ENCODE results near the gene GNA12.
"Not testable (repeated sequence)": the region's sequence is repeated elsewhere in the genome, so short reads cannot be mapped to it uniquely, and the experiment has no call there.

The GNA12 gene

GRCh38 chr7:2774935-2775334, 69.2 kb downstream of the GNA12 start:
- no peak for DNase-seq

GRCh38 chr7:2774280-2774679, 69.8 kb downstream of the GNA12 start:
- DNase-seq: no peak

DNA sequence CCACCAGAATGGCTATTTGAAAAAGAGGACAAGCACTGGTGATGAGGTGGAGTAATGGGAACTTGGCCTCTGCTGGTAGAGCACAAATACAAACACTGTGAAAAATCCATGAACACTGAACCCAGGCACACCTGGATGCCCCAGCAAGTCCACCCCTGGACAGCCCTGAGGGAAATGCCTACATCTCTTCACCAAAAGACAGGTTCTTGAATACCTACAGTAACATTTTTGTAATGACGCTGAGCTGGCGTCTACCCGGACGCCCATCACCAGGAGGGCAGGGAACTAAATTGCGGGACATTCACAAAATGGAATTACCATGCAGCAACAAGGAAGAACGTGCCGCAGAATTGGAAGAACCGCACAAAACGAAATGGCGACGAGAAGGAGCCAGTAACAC, 70.5 kb downstream of the GNA12 start:
- DNase-seq: no peak

- peak in 1 of 2 donors; percentile 96 for DNase-seq
Observed at GRCh38 chr7:2771274-2771731, 72.8 kb downstream of the GNA12 start.

DNA sequence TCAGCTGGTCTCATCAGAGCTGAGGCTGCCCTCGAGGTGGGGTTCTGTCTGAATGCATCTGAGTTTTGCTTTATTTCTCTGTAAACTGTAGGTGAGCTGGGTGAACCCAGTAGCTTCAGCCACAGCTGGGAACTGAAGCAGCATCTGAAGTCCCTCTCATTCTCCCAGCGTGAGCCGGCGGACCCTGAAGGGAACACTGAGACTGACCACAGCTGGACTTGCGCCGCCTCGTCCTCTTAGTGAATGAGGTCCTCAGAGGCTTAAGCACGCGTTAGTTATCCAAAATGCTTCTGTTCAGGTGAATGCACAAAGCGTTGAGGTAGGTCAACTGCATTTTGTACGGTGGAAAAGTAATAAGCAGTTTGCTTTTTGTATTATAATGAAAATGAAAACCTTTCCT, 79.5 kb downstream of the GNA12 start:
- DNase-seq: no peak

DNA sequence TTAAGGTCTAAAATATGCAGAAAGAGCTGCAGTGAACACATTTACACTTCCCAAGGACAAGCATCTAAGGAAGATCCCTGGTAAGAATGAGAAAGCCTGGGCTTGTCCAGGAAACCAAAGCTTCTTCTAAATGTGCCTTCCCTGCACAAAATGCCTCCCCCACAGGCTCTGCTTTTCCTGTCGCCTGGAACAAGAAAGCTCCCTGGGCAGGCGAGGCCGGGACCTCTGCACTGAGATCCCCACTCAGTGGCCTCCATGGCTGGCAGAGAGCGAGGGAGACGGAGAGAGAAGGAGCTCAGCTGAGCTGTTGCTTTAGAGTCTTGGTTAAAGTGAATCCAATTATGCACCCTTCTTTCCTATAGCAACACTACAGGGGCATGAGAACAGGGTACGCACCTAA, 80.5 kb downstream of the GNA12 start:
- no peak for DNase-seq

DNA sequence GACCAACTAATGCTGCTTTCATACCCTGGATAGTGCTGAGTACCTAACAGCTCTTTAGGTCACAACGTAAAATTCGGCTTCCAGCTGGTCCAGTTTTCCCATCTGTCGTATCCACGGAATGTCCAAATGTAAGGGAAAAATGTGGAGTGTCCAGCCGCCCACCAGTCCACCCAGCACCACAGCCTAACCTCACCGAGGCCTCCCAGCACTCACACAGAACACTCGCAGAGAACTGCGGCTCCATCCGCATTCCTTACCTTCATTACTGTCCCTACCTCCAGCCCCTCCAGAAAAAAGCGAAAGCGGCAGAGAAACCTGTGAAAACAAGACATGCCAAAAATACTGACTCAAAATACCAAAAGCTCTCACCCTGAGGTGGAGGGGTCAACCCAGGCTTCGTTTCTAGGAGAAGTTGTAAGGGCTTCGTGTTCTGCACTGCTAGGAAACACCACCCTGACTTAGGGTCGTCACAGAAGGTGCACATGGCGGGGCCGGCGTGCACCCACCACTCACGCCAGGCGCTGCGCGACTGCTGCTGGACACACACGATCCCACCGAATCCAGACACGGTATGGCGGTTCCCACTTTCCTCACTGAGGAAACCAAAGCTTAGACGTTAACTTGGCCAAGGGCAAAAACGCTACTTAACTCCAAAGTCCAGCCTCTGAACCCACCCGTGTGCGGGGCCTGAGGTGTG, 82.2 kb downstream of the GNA12 start:
- DNase-seq: no peak

GRCh38 chr7:2761131-2761624, 82.9 kb downstream of the GNA12 start:
- DNase-seq: no peak

DNA sequence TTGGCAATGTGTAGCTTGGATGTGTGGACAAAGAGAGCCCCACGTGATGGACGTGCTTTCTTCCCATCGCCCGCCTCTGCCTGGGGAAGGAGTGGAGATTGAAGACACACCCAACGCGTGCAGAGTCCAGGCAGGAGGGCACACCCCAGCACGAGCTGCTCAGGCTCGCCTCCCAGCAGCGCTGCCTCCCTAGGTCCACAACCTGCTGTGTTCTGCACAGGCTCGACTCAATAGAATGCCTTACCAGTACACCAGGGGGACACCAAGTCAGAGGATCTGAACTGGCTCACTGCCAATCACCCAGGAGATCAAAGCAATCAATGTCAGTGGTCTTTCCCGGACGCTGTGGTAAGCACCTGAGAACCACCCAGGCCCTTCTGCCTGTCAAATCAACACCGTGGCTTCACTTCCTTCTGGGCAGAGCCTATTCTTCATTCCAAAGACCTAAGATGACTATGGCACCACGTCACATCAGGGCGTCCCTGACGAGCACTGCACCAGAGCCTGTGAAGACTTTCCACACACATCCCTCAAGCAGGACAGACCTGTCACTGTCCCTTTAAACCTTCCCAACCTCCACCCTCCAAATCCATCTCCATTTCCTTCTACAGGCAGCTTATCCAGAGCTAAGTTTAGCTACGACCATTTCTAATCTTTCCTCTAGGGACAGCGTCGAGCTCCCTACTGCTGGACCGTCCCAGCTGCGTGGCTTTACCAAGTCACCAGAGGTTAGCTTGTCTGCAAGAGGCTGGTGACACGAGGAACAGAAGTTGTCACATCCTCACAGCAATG, 83.8 kb downstream of the GNA12 start:
- peak in 1 of 2 donors; percentile 39 for DNase-seq

GRCh38 chr7:2759736-2760097, 84.4 kb downstream of the GNA12 start:
- no peak for DNase-seq

- no peak for DNase-seq
Observed at GRCh38 chr7:2758673-2759616, 85.2 kb downstream of the GNA12 start.

GRCh38 chr7:2757904-2758672, 86.0 kb downstream of the GNA12 start:
- peak; percentile 46 to 95 for DNase-seq

DNA sequence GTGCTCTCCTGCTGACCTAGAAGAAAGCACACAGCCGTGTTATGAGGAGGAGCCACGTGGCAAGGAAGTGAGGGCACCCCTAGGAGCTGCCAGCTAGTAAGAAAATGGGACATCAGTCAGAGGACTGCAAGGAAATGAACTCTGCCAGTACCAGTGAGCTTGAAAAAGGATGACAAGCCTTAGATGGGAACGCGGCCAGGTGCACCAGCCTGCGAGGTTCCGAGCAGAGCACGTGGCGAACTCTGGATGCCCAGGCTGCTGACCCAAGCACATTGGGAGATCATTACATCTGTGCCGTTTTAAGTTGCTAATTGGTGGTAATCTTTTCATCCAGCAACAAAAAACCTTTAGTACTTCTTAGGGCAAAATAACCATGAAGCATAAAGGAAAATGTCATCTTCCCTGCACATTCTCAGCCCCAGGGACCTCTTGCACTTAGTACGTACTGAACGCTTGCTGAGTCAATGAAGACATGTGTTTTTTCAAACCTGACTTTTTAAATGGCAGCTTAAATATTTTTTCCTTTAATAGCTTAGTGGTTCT, 86.7 kb downstream of the GNA12 start:
- DNase-seq: no peak

- no peak for DNase-seq
Observed at GRCh38 chr7:2755531-2755930, 88.6 kb downstream of the GNA12 start.

GRCh38 chr7:2754912-2755311, 89.2 kb downstream of the GNA12 start:
- DNase-seq: no peak

DNA sequence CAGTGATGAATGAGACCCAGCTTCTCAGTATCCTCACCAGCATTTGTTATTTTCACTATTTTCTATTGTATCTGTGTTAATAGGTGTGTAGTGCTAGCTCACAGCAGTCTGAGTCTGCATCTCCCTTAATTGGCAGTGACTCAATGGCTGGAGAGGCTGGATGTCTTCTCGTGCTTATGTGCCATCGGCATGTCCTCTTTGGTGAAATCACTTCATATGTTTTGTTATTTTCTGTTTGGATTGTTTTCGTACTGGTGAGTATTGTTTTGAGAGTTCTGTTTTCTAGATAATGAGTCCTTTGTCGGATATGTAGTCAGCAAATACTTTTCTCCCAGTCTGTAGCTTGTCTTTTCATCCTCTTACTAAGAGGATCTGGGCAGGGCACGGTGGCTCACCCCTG, 90.0 kb downstream of the GNA12 start:
- no peak for DNase-seq

- DNase-seq: no peak
Observed at GRCh38 chr7:2753148-2753547, 91.0 kb downstream of the GNA12 start.

- no peak for DNase-seq
Observed at GRCh38 chr7:2751086-2751485, 93.0 kb downstream of the GNA12 start.

- DNase-seq: no peak
Observed at GRCh38 chr7:2750004-2750407, 94.1 kb downstream of the GNA12 start.

- not testable (repeated sequence) for DNase-seq
Observed at GRCh38 chr7:2748684-2749083, 95.4 kb downstream of the GNA12 start.

DNA sequence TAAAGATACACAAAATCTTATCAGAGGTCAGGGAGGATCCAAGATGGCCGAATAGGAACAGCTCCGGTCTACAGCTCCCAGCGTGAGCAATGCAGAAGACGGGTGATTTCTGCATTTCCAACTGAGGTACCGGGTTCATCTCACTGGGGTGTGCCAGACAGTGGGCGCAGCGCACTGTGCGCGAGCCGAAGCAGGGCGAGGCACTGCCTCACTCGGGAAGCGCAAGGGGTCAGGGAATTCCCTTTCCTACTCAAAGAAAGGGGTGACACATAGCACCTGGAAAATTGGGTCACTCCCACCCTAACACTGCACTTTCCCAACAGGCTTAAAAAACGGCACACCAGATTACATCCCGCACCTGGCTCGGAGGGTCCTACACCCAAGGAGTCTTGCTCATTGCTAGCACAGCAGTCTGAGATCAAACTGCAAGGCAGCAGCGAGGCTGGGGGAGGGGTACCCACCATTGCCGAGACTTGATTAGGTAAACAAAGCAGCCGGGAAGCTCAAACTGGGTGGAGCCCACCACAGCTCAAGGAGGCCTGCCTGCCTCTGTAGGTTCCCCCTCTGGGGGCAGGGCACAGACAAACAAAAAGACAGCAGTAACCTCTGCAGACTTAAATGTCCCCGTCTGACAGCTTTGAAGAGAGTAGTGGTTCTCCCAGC, 100.5 kb downstream of the GNA12 start:
- not testable (repeated sequence) for DNase-seq

Measured in bone marrow (tissue), 2 donors.